NT2/D1 (cell line): ENCODE measurements around the gene SARDH.

ENCODE experiments used
- YY1 ChIP-seq: IDR thresholded peaks from 2 replicates; pipeline ENCODE4 v1.6.1; 2011; ENCODE audit not compliant: insufficient read length, insufficient read depth
- ZNF274 ChIP-seq: IDR thresholded peaks from 2 replicates; pipeline ENCODE4 v1.6.1; 2011; ENCODE audit warnings: mild to moderate bottlenecking, low read depth, low read length

GRCh38 chr9:133771486-133772482 lies 33.6 kb upstream of the SARDH start:
- TF ChIP-seq YY1 (no peak), ZNF274 (no peak)
